ENCODE results near the gene MCAM. TPM values are rescaled to one million over a fixed set of nuclear protein-coding genes. Genes with fewer than 3 reads are reported as not detected.

MCAM gene
- total and polyA plus RNA-seq, 2 of the 8 experiments (the other 6 are each of a cell fraction or from before 2014, with no cell fraction given) = 22.4 to 32.2 TPM

DNA sequence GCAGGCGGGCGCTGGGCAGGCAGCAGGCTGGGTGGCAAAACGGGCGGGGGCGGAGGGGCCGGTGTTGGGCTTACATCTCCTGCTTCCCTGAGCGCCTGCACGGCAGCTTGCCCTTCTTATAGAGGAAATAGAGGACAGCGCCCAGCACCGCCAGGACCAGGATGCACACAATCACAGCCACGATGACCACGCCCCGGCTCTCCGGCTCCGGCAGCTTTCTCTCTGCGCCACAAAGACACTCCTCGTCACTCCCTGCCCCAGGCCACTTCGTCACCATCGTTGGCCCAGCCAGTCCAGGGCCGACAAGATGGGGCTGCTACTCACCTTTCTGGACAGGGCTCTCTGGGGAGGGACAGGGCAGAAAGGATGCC, 6.3 kb downstream of the MCAM start:
- FAIRE-seq (no peak), DNase-seq (ENCODE audit: low read depth in 1 of 2, low spot score in 2 of 2) (no peak)
- H2AFZ ChIP-seq (ENCODE audit: low read length) = no peak overlapping the region
- peaks cover 8% of the 10 kb centered on the region for H3K23me2 ChIP-seq (ENCODE audit: low read depth, low read length)
- no peak overlapping the region for H2BK120ac ChIP-seq (replicated peaks; ENCODE audit: low read depth, low read length)
- H2AK5ac ChIP-seq (ENCODE audit: low read depth, low read length) = no peak overlapping the region
- H3K4me3 ChIP-seq (ENCODE audit: extremely low read depth in 1 of 4, insufficient read depth in 2 of 4, low read depth in 3 of 4, low read length in 4 of 4) = no peak overlapping the region
- H4K5ac ChIP-seq (ENCODE audit: insufficient read length, low read depth, low read length) = no peak overlapping the region
- no peaks in the 10 kb centered on the region for H3K9me3 ChIP-seq (ENCODE audit: insufficient read depth in 2 of 2, low read depth in 1 of 2, low read length in 1 of 2)
- H3K23ac ChIP-seq (ENCODE audit: insufficient read length) = no peak overlapping the region
- H3K18ac ChIP-seq (ENCODE audit: extremely low read depth, low read length) = no peak overlapping the region
- no peak overlapping the region for H2BK15ac ChIP-seq (ENCODE audit: low read length)
- H3K9ac ChIP-seq (replicated peaks in 1 of 4; ENCODE audit: extremely low read depth in 1 of 4, low read depth in 3 of 4, low read length in 3 of 4) = no peak overlapping the region
- H4K20me1 ChIP-seq (replicated peaks in 1 of 2; ENCODE audit: control insufficient read depth in 1 of 2, insufficient read depth in 2 of 2, low read length in 2 of 2) = peaks cover 4% of the 10 kb centered on the region in 2 experiments
- no peak overlapping the region for H3K14ac ChIP-seq (ENCODE audit: insufficient read length)
- peaks cover 2 to 15% (median 13%) of the 10 kb centered on the region in 4 experiments; a peak in 6 of 7 replicates for H3K27me3 ChIP-seq (replicated peaks in 1 of 4; ENCODE audit: control insufficient read depth in 3 of 4, extremely low read depth in 1 of 4, insufficient read depth in 3 of 4, low read length in 3 of 4)
- H3K36me3 ChIP-seq (ENCODE audit: control insufficient read depth in 2 of 4, insufficient read depth in 4 of 4, low read length in 3 of 4) = peaks cover 0 to 20% (median 3%) of the 10 kb centered on the region in 4 experiments; a peak in 4 of 8 replicates
- peaks cover 0 to 12% (median 10%) of the 10 kb centered on the region in 4 experiments; a peak in 6 of 7 replicates for H3K4me1 ChIP-seq (replicated peaks in 1 of 4; ENCODE audit: control insufficient read depth in 3 of 4, insufficient read depth in 4 of 4, low read length in 3 of 4)
- H2BK5ac ChIP-seq (ENCODE audit: low read depth, low read length) = no peak overlapping the region
- H3K4me2 ChIP-seq (ENCODE audit: insufficient read depth in 1 of 2, low read depth in 2 of 2, low read length in 2 of 2) = no peak overlapping the region
- no peak overlapping the region for H3K27ac ChIP-seq (ENCODE audit: low read depth, low read length)
- CTCF ChIA-PET (ENCODE audit: partially characterized antibody) = interaction anchor here (1.4 to 13.8 kb wide), 5 partner anchors 10 to 166 kb away, joined by 3 to 174 read pairs (median 4); no protein-coding TSS in a partner anchor
- no peak overlapping the region for H3K4ac ChIP-seq (replicated peaks; ENCODE audit: insufficient read length, low read depth, low read length)
- H4K91ac ChIP-seq (replicated peaks; ENCODE audit: insufficient read length, low read length) = no peak overlapping the region
- no peak overlapping the region for H2BK12ac ChIP-seq (ENCODE audit: low read depth, low read length)
- POLR2A ChIA-PET (ENCODE audit: partially characterized antibody) = interaction anchor here (1.0 to 2.0 kb wide), 4 partner anchors 10 to 225 kb away, joined by 3 to 7 read pairs (median 4); no protein-coding TSS in a partner anchor
- no peak overlapping the region for H2BK20ac ChIP-seq (ENCODE audit: low read length)
- H3K79me1 ChIP-seq (ENCODE audit: low read depth, low read length) = no peaks in the 10 kb centered on the region
- TF ChIP-seq EP300 (IDR thresholded peaks at IDR 0.05; ENCODE audit: borderline replicate concordance in 1 of 2, low read depth in 2 of 2, low read length in 2 of 2) (no peak), POLR2A (IDR thresholded peaks at IDR 0.05; ENCODE audit: control extremely low read depth in 1 of 2, low read depth in 2 of 2, low read length in 2 of 2) (0 out of 3 replicates have a peak, but pooled peaks of 1 of the 2 experiments have one; percentile 24)
- H3K79me2 ChIP-seq (ENCODE audit: control insufficient read depth in 1 of 2, insufficient read depth in 2 of 2, low read length in 2 of 2) = no peaks in the 10 kb centered on the region
- no peak overlapping the region for H4K8ac ChIP-seq (ENCODE audit: extremely low read depth, insufficient read depth, low read length)
- WGBS, 2 experiments (ENCODE audit: extremely low coverage in 1 of 2, insufficient coverage in 1 of 2, insufficient read length in 1 of 2, insufficient replicate concordance in 2 of 2, low coverage in 1 of 2, low lambda C conversion rate in 2 of 2, missing lambda C conversion rate in 1 of 2) = 89% methylated on average over 18 of the region's 20 CpGs; no CpG with 5 or more reads in 1 of the 2 experiments
- no peak overlapping the region for H3K56ac ChIP-seq (replicated peaks; ENCODE audit: insufficient read length, low read depth, low read length)
